Ovary (tissue), 3 donors: ENCODE measurements around the gene LRRC49.

ENCODE experiments used
- EP300 ChIP-seq: sonication (generic); formaldehyde crosslinking; IDR thresholded peaks from one replicate; pipeline ENCODE4 v1.6.1; 2017; ENCODE audit warnings: antibody characterized with exemption
- POLR2A ChIP-seq: fragments of 450-650 bp; IDR thresholded peaks from one replicate; pipeline ENCODE4 v1.6.1; 2017; ENCODE audit warnings: antibody characterized with exemption, mild to moderate bottlenecking, moderate library complexity
- TF ChIP-seq, protein P1 (sequence below), 3 donors: fragments of 450-650 bp in 2 of 3; fragments of 200-600 bp in 1 of 3; IDR thresholded peaks; one replicate each; pipeline versions ENCODE4 v1.5.1 to v1.8.0; 2016 to 2022; ENCODE audit warnings: antibody characterized with exemption in 3 of 3, mild to moderate bottlenecking in 1 of 3
- donor health status: DM: no; HTN: no; CAD: no.

DNA sequence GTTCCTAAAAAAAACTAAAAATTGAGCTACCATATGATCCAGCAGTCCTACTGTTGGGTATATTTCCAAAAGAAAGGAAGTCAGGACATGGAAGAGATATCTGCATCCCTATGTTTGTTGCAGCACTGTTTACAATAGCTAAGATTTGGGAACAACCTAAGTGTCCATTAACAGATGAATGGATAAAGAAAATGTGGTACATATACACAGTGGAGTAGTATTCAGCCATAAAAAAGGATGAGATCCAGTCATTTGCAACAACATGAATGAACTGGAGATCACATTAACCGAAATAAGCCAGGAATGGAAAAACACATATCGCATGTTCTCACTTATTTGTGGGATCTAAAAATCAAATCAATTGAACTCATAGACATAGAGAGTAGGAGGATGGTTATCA, 29.5 kb downstream of the LRRC49 start:
- TF ChIP-seq, protein P1, sequence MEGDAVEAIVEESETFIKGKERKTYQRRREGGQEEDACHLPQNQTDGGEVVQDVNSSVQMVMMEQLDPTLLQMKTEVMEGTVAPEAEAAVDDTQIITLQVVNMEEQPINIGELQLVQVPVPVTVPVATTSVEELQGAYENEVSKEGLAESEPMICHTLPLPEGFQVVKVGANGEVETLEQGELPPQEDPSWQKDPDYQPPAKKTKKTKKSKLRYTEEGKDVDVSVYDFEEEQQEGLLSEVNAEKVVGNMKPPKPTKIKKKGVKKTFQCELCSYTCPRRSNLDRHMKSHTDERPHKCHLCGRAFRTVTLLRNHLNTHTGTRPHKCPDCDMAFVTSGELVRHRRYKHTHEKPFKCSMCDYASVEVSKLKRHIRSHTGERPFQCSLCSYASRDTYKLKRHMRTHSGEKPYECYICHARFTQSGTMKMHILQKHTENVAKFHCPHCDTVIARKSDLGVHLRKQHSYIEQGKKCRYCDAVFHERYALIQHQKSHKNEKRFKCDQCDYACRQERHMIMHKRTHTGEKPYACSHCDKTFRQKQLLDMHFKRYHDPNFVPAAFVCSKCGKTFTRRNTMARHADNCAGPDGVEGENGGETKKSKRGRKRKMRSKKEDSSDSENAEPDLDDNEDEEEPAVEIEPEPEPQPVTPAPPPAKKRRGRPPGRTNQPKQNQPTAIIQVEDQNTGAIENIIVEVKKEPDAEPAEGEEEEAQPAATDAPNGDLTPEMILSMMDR (IDR thresholded peaks at IDR 0.05): no peak
- TF ChIP-seq POLR2A (no peak), EP300 (no peak)
